HG03135 (cell line): Measurements from ENCODE around the gene AXDND1.

Source experiments
- ATAC-seq: cut with Tn5 transposase; IDR thresholded peaks from one replicate; pipeline ENCODE4 v1.9.1; 2021; ENCODE audit warnings: mild to moderate bottlenecking, moderate library complexity; ENCODE audit not compliant: unreplicated experiment

The AXDND1 gene

GRCh38 chr1:179554427-179554826 is 188.7 kb downstream of the AXDND1 start:
- no peak for ATAC-seq

- ATAC-seq, result no peak
These were observed 192.3 kb downstream of the AXDND1 start for GRCh38 chr1:179558078-179558477.

DNA sequence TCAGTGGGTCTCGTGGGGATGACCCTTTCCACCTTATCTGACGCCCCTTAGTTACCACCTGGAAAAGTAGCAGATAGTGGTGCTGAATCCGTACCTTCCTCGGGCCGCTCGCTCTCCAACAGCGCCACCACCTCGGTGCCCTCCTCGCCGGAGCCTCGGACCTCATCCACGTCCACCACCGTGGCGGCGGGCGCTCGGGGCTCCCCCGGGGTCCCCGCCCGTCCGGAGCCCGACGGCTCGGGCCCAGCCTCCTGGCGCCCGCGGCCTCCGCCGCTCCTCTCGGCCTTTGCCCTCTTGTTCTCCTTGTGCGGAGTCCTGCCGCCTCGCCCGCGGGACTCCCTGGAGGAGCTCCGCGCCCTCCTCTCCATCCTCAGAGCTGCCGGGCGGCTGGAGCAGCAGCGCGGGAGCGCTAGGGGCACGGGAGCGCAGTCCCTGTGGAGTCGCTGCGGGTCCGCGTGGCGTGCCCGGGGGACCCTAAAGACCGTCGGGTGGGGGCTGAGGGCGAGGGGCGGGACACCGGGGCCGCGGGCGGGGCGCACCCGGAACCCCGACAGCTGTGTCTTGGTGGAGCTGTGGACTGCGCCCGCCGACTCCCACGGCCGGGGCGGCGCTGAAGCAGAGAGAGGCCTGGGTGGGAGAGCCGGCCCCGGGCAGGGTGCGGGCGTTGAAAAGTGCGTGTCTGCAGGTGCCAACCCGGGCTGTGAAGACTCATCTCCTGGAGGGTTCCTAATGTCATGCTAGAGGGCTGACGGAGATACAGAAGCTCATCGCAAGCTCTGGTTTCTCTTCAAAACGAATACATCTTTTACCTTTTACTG is 209.9 kb downstream of the AXDND1 start, which contains the start of gene NPHS2:
Gene NPHS2 (minus strand): TSS at position 452 of the 818 bp plus-strand sequence. CDS start 84 bp downstream, at position 368.
- no peak for ATAC-seq

GRCh38 chr1:179576509-179576908 is 210.7 kb downstream of the AXDND1 start:
- no peak for ATAC-seq

DNA sequence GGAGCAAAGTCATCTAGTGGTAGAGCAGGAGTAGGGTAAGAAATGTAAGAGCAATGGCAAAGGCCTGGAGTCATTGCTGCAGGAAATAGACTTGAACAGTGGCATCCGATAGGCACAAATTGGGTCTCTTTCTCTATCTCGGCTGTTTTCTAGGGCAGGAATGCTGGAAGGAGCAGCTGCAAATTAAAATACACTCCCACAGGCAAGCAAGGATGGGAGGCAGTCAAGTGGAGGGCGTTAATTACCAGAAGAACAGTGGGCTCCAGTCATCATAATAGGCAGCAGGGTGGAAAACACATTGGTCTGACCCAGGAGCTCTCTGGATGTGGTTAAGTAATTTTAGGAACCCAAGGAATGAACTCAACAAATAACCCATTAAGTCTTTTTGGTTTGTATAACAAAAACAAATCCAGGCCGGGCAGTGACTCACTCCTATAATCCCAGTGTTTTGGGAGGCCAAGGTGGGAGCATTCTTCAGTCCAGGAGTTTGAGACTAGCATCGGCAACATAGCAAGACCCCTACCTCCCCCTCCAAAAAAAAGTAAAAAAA is 218.1 kb downstream of the AXDND1 start:
- no peak for ATAC-seq

- no peak for ATAC-seq
These were observed 220.5 kb downstream of the AXDND1 start for GRCh38 chr1:179586107-179586823.

DNA sequence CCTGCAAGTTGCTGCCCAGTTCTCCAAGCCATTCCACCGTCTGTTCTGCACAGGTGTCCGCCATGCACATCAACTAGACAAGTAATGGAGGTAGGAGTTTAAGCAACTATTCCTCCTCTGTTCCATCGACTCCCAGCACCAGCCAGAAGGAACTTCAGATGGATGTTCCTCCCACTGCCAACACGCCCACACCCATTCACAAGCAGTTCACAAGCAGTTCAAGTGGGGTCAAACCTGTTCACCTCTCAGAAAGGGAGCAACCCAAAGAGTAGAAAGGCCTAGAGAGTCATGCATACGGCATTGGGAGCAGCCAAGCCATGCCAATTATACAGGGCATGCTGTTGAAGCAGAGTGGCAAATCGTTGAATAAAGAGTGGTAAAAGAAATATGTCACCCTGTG is 221.6 kb downstream of the AXDND1 start:
- ATAC-seq, result no peak

- no peak for ATAC-seq
These were observed 222.8 kb downstream of the AXDND1 start for GRCh38 chr1:179588425-179589024.

- no peak for ATAC-seq
These were observed 223.7 kb downstream of the AXDND1 start for GRCh38 chr1:179589509-179589908.

- no peak for ATAC-seq
These were observed 224.9 kb downstream of the AXDND1 start for GRCh38 chr1:179590671-179591070.

GRCh38 chr1:179591253-179591591 is 225.5 kb downstream of the AXDND1 start:
- ATAC-seq, result no peak

- ATAC-seq, result no peak
These were observed 226.1 kb downstream of the AXDND1 start, which contains the start of gene TDRD5 for GRCh38 chr1:179591592-179592580. Gene TDRD5, plus strand, starts transcription at chr1:179591832. Its CDS starts 784 bp downstream, at chr1:179592616.

DNA sequence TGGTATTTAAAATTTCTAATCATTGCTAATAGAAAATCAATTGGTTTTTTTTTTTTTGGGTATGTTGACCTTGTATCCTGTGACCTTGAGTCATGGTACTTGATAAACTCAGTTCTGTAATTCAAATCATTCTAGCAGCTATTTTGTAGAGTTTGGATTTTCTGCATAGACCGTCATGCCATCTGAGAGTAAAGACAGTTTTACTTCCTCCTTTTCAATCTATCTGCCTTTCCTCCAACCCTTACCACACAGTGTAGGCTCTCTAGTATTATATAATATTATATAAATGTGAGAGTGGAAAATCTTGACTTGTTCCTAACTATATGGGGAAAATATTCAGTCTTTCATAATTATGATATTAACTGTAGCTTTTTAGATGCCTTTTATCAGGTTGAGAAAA is 232.9 kb downstream of the AXDND1 start:
- no peak for ATAC-seq

DNA sequence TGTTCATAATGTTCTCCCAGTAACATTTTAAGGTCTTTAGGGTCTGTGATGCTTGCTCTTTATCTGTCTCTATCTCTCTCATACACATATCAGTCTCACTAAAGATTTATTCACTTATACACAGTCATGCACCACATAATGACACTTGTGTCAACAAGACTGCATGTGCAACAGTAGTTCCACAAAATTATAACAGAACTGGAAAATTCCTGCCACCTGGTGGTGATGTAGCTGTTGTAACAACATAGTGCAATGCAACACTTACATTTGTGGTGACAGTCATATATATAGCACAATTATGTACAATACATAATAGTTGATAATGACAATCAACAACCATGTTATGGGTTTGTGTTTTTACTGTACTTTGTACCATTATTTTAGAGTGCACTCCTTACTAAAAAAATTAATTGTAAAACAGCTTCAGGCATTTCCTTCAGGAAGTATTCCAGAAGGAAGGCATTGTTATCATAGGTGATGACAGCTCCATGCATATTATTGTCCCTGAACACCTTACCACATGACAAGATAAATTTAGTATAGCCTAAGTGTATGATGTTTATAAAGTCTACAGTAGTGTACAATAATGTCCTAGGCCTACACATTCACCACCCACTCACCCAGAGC is 234.0 kb downstream of the AXDND1 start:
- ATAC-seq, result no peak

DNA sequence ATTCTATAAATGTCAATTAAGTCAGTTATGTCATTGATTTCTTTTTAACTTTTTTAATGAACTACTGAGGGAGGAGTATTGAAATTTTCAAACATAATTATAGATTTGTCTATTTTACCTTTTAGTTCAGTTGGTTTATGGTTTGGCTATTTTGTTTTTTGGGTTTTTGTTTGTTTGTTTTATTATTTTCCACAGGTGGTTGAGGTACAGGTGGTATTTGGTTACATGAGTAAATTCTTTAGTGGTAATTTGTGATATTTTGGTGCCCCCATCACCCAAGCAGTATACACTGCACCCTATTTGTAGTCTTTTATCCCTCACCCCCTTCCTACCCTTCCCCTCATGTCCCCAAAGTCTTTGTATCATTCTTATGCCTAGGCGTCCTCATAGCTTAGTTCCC is 235.3 kb downstream of the AXDND1 start:
- no peak for ATAC-seq
